SK-N-SH treated with all-trans-retinoic acid at 6 μM for 48 hours (cell line): Measurements from ENCODE around the gene TMBIM1.
A peak's percentile ranks its signal among the peaks of the same experiment; 100 is the strongest.

Experiments used
- ATAC-seq: fragments of 200-7000 bp; cut with Tn5 transposase; 3 replicates; pipeline ENCODE4 v1.9.1; 2020; ENCODE audit warnings: mild to moderate bottlenecking, moderate library complexity
- ARNTL ChIP-seq: fragments of 450-650 bp; formaldehyde crosslinking; IDR thresholded peaks from 2 replicates; pipeline ENCODE4 v1.5.0; 2020; ENCODE audit warnings: low read depth, mild to moderate bottlenecking, moderate library complexity, borderline replicate concordance
- BACH2 ChIP-seq: fragments of 250-450 bp; sonication (Bioruptor Pico); IDR thresholded peaks from 2 replicates; pipeline ENCODE4 v1.9.0; 2021; ENCODE audit warnings: mild to moderate bottlenecking, borderline replicate concordance
- CREB5 ChIP-seq: fragments of 250-450 bp; sonication (Bioruptor Pico); IDR thresholded peaks from 2 replicates; pipeline ENCODE4 v1.5.1; 2020; ENCODE audit warnings: low read depth, mild to moderate bottlenecking, moderate library complexity
- CSDC2 ChIP-seq: fragments of 250-450 bp; sonication (Bioruptor Pico); IDR thresholded peaks from 2 replicates; pipeline ENCODE4 v1.5.0; 2020; ENCODE audit warnings: mild to moderate bottlenecking, moderate library complexity
- CSRNP3 ChIP-seq: fragments of 250-450 bp; sonication (Bioruptor Pico); IDR thresholded peaks from 2 replicates; pipeline ENCODE4 v1.5.1; 2021; ENCODE audit warnings: mild to moderate bottlenecking, moderate library complexity
- ESRRG ChIP-seq: fragments of 250-450 bp; sonication (Bioruptor Pico); IDR thresholded peaks from 2 replicates; pipeline ENCODE4 v1.6.1; 2021; ENCODE audit warnings: mild to moderate bottlenecking
- GLIS3 ChIP-seq: fragments of 250-450 bp; sonication (Bioruptor Pico); IDR thresholded peaks from 2 replicates; pipeline ENCODE4 v1.5.0; 2020; ENCODE audit warnings: mild to moderate bottlenecking, moderate library complexity
- ISL1 ChIP-seq: fragments of 250-450 bp; sonication (Bioruptor Pico); IDR thresholded peaks from 2 replicates; pipeline ENCODE4 v2.1.2; 2022; ENCODE audit warnings: mild to moderate bottlenecking, moderate library complexity
- OSR1 ChIP-seq: fragments of 250-450 bp; sonication (Bioruptor Pico); IDR thresholded peaks from 2 replicates; pipeline ENCODE4 v1.8.0; 2022; ENCODE audit warnings: moderate library complexity, mild to moderate bottlenecking, inconsistent platforms
- PPARA ChIP-seq: fragments of 250-450 bp; sonication (Bioruptor Pico); IDR thresholded peaks from 2 replicates; pipeline ENCODE4 v1.5.0; 2020; ENCODE audit warnings: mild to moderate bottlenecking, borderline replicate concordance
- RARB ChIP-seq: fragments of 250-450 bp; sonication (Bioruptor Pico); IDR thresholded peaks from 2 replicates; pipeline ENCODE4 v1.8.0; 2021; ENCODE audit warnings: mild to moderate bottlenecking, moderate library complexity
- SNAI2 ChIP-seq: fragments of 250-450 bp; sonication (Bioruptor Pico); IDR thresholded peaks from 2 replicates; pipeline ENCODE4 v1.5.0; 2020; ENCODE audit warnings: mild to moderate bottlenecking, moderate library complexity
- TCF4 ChIP-seq: fragments of 250-450 bp; sonication (Bioruptor Pico); IDR thresholded peaks from 2 replicates; pipeline ENCODE4 v1.8.0; 2021; ENCODE audit warnings: mild to moderate bottlenecking, moderate library complexity, borderline replicate concordance
- TOX ChIP-seq: fragments of 250-450 bp; sonication (Bioruptor Pico); IDR thresholded peaks from 2 replicates; pipeline ENCODE4 v1.8.0; 2021; ENCODE audit warnings: mild to moderate bottlenecking, moderate library complexity, borderline replicate concordance
- TSHZ2 ChIP-seq: fragments of 250-450 bp; sonication (Bioruptor Pico); IDR thresholded peaks from 2 replicates; pipeline ENCODE4 v1.5.0; 2020; ENCODE audit warnings: mild to moderate bottlenecking, moderate library complexity
- ZC3H10 ChIP-seq: fragments of 250-450 bp; sonication (Bioruptor Pico); IDR thresholded peaks from 2 replicates; pipeline ENCODE4 v1.5.1; 2021; ENCODE audit warnings: mild to moderate bottlenecking, moderate library complexity
- ZFP3 ChIP-seq: fragments of 250-450 bp; sonication (Bioruptor Pico); IDR thresholded peaks from 2 replicates; pipeline ENCODE4 v1.5.0; 2020; ENCODE audit warnings: mild to moderate bottlenecking, moderate library complexity
- ZFP30 ChIP-seq: fragments of 450-650 bp; formaldehyde crosslinking; IDR thresholded peaks from 2 replicates; pipeline ENCODE4 v1.5.0; 2022; ENCODE audit warnings: mild to moderate bottlenecking, moderate library complexity
- ZNF565 ChIP-seq: fragments of 450-650 bp; formaldehyde crosslinking; conservative IDR thresholded peaks from 2 replicates; pipeline ENCODE4 v1.5.0; 2020; ENCODE audit warnings: low read depth, mild to moderate bottlenecking, moderate library complexity
- ZNF70 ChIP-seq: fragments of 450-650 bp; formaldehyde crosslinking; IDR thresholded peaks from 2 replicates; pipeline ENCODE4 v1.5.0; 2020; ENCODE audit warnings: mild to moderate bottlenecking, moderate library complexity
- ZNF8 ChIP-seq: fragments of 450-650 bp; formaldehyde crosslinking; IDR thresholded peaks from 2 replicates; pipeline ENCODE4 v1.5.0; 2020; ENCODE audit warnings: mild to moderate bottlenecking, moderate library complexity

TMBIM1 gene

GRCh38 chr2:218262237-218262600 lies 30.1 kb downstream of the TMBIM1 start:
- ATAC-seq: no peak

DNA sequence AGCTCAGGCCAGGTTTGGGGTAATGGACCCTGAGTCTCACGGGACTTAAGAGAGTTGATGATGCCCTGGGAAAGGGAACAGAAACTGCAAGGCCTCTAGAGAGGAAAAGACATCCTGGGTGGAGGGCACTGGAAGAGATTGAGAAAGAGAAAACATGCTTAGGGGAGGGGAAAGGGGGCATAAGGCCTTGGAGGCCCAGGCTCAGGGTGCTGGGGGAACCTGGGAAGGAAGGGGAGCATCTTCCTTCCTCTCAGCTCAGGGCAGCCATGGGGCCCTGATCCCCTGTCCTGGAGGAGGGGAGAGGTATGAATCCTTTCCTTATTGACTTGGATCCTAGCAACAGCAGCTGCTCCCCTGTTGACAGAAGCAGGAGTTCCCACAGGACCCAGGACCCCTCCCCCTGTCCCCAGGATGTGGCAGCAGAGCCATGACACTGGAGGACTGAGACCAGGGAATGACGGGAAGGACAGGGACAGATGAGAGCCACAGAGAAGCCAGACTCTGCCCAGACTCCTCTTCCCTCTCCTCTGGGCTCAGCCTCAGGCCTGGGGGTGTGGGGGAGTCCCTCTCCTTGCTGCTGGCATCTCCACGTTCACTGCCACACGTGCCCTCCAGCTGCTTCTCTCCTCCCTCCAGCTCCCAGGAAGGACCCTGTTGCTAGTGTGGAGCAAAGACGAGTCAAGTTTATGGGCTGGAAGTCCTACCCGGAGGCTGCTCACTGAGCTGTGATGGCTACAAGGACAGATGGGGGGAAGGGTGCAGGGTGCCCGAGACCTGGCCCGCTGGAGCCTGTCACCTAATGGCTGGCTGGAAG lies 30.7 kb downstream of the TMBIM1 start:
- ATAC-seq: no peak
- no peak for TF ChIP-seq ARNTL (CRISPR knock-in tag)
- no peak for TF ChIP-seq OSR1
- TF ChIP-seq ZNF8 (CRISPR knock-in tag): no peak
- TF ChIP-seq TCF4 (CRISPR knock-in tag): no peak
- no peak for TF ChIP-seq ZFP30 (CRISPR knock-in tag)
- TF ChIP-seq GLIS3 (CRISPR knock-in tag): no peak
- no peak for TF ChIP-seq RARB (CRISPR knock-in tag)
- no peak for TF ChIP-seq CREB5 (CRISPR knock-in tag)
- TF ChIP-seq ESRRG: no peak
- no peak for TF ChIP-seq TOX (CRISPR knock-in tag)
- TF ChIP-seq ZNF70: no peak
- no peak for TF ChIP-seq BACH2 (CRISPR knock-in tag)
- TF ChIP-seq CSRNP3: no peak
- no peak for TF ChIP-seq PPARA (CRISPR knock-in tag)
- TF ChIP-seq CSDC2 (CRISPR knock-in tag): no peak
- no peak for TF ChIP-seq SNAI2 (CRISPR knock-in tag)

More at GRCh38 chr2:218262237-218262600, 30.1 kb downstream of the TMBIM1 start:
- no peak for TF ChIP-seq TOX (CRISPR knock-in tag)
- no peak for TF ChIP-seq ISL1 (CRISPR knock-in tag)
- TF ChIP-seq SNAI2 (CRISPR knock-in tag): no peak
- TF ChIP-seq ARNTL (CRISPR knock-in tag): no peak
- TF ChIP-seq ZNF8 (CRISPR knock-in tag): no peak
- TF ChIP-seq ZC3H10 (CRISPR knock-in tag): no peak
- TF ChIP-seq TSHZ2: no peak
- TF ChIP-seq ZFP30 (CRISPR knock-in tag): no peak
- no peak for TF ChIP-seq ZNF565 (CRISPR knock-in tag)
- no peak for TF ChIP-seq ZFP3
- no peak for TF ChIP-seq CREB5 (CRISPR knock-in tag)
- no peak for TF ChIP-seq CSDC2 (CRISPR knock-in tag)
- TF ChIP-seq BACH2 (CRISPR knock-in tag): no peak
- TF ChIP-seq OSR1: no peak
- TF ChIP-seq PPARA (CRISPR knock-in tag): no peak
- no peak for TF ChIP-seq ZNF70

DNA sequence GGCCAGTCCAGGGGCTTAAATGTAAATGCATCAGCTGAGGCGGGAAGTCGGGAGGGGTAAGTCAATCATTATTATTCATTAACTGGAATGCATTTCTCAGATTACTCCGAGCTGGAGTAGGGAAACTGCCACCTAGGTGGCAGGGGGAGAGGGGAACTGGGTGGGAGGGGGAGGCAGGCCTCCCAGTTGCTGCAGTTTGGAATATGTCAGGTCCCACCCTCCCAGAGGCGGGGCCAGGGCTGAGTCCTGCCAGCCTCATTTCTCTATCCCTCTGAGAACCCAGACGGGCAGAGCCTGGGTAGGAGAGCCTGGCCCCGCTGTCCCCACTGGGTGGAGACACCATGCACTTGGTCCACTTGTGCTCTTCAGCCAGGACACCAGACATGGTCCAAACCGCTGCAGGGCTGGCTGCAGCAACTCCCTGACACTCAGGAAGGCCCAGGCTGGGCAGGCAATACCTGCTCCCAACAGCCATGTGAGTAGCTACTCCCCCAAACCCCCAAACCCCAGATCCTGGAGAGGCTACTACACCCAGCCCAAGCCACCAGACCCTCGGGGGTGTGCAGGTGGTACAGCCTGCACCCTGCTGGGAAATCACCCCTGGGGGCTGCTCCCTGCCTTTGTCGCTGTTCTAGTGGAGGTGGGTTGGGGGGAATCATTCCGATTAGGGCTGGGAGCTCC lies 31.4 kb downstream of the TMBIM1 start, which contains the start of gene GPBAR1:
Gene GPBAR1 (plus strand): TSS at position 274 of the 681 bp plus-strand sequence. CDS start 1,710 bp downstream, outside the sequence.
- ATAC-seq: peak; percentile 3; the same call in 1 of the 3 replicates
- TF ChIP-seq ARNTL (CRISPR knock-in tag) (no peak), CSDC2 (CRISPR knock-in tag) (no peak), TSHZ2 (no peak), PPARA (CRISPR knock-in tag) (no peak), ZC3H10 (CRISPR knock-in tag) (no peak), BACH2 (CRISPR knock-in tag) (no peak), CSRNP3 (no peak), ZFP3 (no peak), TCF4 (CRISPR knock-in tag) (no peak), ZNF565 (CRISPR knock-in tag) (no peak), ZFP30 (CRISPR knock-in tag) (no peak)
